ENCODE data around the gene PVALEF. TPM values are rescaled to one million over a fixed set of nuclear protein-coding genes. Genes with fewer than 3 reads are reported as not detected.

Gene PVALEF
- total and polyA plus RNA-seq, 2 of the 13 experiments (the other 11 are each of a cell fraction or from before 2014, with no cell fraction given), result 0.18 TPM

- peak; percentile 82; the same call in 1 of the 2 replicates for TF ChIP-seq CREBL2 (CRISPR knock-in tag; IDR thresholded peaks at IDR 0.05; ENCODE audit: borderline replicate concordance)
- TF ChIP-seq SSRP1 (CRISPR knock-in tag; IDR thresholded peaks at IDR 0.05), result no peak
- TF ChIP-seq ZNF580 (CRISPR knock-in tag; IDR thresholded peaks at IDR 0.05; ENCODE audit: borderline replicate concordance, low read depth), result peak; percentile 68; the same call in 1 of the 2 replicates
- TF ChIP-seq ZBTB14 (CRISPR knock-in tag; IDR thresholded peaks at IDR 0.05), result peak; percentile 65
- peak; percentile 92 for TF ChIP-seq ZFY (CRISPR knock-in tag; IDR thresholded peaks at IDR 0.05)
- peak; percentile 74; the same call in 1 of the 2 replicates for TF ChIP-seq ZHX1 (CRISPR knock-in tag; IDR thresholded peaks at IDR 0.05; ENCODE audit: low read depth)
- peak; percentile 83 for TF ChIP-seq HNF4A (CRISPR knock-in tag; IDR thresholded peaks at IDR 0.05)
- TF ChIP-seq ZNF619 (CRISPR knock-in tag; IDR thresholded peaks at IDR 0.05), result peak; percentile 93; the same call in 1 of the 2 replicates
- peak; percentile 82 for TF ChIP-seq YY1 (IDR thresholded peaks at IDR 0.05; ENCODE audit: insufficient read depth, insufficient replicate concordance, low read depth, low read length)
- 0 out of 2 replicates have a peak, but pooled peaks have one; percentile 42 for TF ChIP-seq ZSCAN9 (CRISPR knock-in tag; IDR thresholded peaks at IDR 0.05; ENCODE audit: borderline replicate concordance)
- TF ChIP-seq ZNF124 (CRISPR knock-in tag; IDR thresholded peaks at IDR 0.05), result peak; percentile 66; the same call in 1 of the 2 replicates
- TF ChIP-seq PHF21A (CRISPR knock-in tag; IDR thresholded peaks at IDR 0.05), result peak; percentile 86
- TF ChIP-seq ZFP90 (CRISPR knock-in tag; IDR thresholded peaks at IDR 0.05; ENCODE audit: borderline replicate concordance), result peak; percentile 89; the same call in 1 of the 2 replicates
- peak; percentile 78 for TF ChIP-seq HNF4G (IDR thresholded peaks at IDR 0.05; ENCODE audit: borderline replicate concordance, low read depth, low read length)
- peak; percentile 85; the same call in 1 of the 2 replicates for TF ChIP-seq HNF4G (CRISPR knock-in tag; IDR thresholded peaks at IDR 0.05; ENCODE audit: borderline replicate concordance, low read depth)
- TF ChIP-seq E2F2 (CRISPR knock-in tag; IDR thresholded peaks at IDR 0.05; ENCODE audit: borderline replicate concordance), result 0 out of 2 replicates have a peak, but pooled peaks have one; percentile 31
- peak; percentile 73 for TF ChIP-seq ZNF746 (CRISPR knock-in tag; IDR thresholded peaks at IDR 0.05)
- TF ChIP-seq SRSF4 (IDR thresholded peaks at IDR 0.05; ENCODE audit: low read depth, low read length, poor library complexity, severe bottlenecking), result no peak
- no peak for TF ChIP-seq ZNF207 (IDR thresholded peaks at IDR 0.05; ENCODE audit: borderline replicate concordance)
- TF ChIP-seq ZNF605 (CRISPR knock-in tag; IDR thresholded peaks at IDR 0.05), result no peak; the same call in 1 of the 2 replicates
These were observed at the start of gene PVALEF (continued) for GRCh38 chr17:81165246-81166032.
